Testis (tissue), 2 donors: ENCODE results near the gene BABAM2.

ENCODE experiments used
- POLR2A ChIP-seq: fragments of 450-650 bp; IDR thresholded peaks from one replicate; pipeline ENCODE4 v1.6.1; 2017; ENCODE audit warnings: antibody characterized with exemption, mild to moderate bottlenecking, moderate library complexity
- TF ChIP-seq, protein P1 (sequence below), 3 experiments: fragments of 450-650 bp in 2 of 3; fragments of 200-600 bp in 1 of 3; sonication (generic) in 1 of 3; IDR thresholded peaks; one replicate each; pipeline ENCODE4 v1.5.1; 2016 to 2019; ENCODE audit warnings: antibody characterized with exemption in 3 of 3, mild to moderate bottlenecking in 2 of 3, moderate library complexity in 1 of 3

DNA sequence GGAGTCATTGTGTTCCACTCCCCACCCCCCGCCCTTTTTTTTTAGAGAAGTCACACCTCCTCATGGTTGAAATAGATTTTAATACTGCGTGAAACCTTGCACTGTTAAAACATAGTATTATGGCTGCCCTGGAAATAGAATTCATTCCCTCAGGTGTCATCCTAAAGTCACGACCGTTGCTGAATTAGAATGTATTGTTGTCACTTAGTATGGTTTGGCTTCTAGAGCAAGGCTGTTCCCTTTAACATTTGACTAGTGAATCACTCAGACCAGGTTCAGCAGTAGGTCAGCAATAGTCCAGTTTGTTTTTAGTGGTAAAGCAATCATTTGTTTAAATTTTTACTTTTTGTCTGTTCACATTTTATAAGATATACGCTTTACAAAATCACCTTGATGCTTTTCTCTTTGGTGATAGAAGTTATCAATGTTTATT, 1.2 kb downstream of the BABAM2 start:
- TF ChIP-seq, protein P1, sequence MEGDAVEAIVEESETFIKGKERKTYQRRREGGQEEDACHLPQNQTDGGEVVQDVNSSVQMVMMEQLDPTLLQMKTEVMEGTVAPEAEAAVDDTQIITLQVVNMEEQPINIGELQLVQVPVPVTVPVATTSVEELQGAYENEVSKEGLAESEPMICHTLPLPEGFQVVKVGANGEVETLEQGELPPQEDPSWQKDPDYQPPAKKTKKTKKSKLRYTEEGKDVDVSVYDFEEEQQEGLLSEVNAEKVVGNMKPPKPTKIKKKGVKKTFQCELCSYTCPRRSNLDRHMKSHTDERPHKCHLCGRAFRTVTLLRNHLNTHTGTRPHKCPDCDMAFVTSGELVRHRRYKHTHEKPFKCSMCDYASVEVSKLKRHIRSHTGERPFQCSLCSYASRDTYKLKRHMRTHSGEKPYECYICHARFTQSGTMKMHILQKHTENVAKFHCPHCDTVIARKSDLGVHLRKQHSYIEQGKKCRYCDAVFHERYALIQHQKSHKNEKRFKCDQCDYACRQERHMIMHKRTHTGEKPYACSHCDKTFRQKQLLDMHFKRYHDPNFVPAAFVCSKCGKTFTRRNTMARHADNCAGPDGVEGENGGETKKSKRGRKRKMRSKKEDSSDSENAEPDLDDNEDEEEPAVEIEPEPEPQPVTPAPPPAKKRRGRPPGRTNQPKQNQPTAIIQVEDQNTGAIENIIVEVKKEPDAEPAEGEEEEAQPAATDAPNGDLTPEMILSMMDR (IDR thresholded peaks at IDR 0.05), result no peak
- no peak for TF ChIP-seq POLR2A
